B cell (primary cell): Measurements from ENCODE around the gene SMIM45.

Experiments used
- CTCF ChIP-seq: fragments of 200-600 bp; IDR thresholded peaks from one replicate; pipeline ENCODE4 v1.8.0; 2022; ENCODE audit warnings: antibody characterized with exemption, mild to moderate bottlenecking
- EZH2 ChIP-seq: IDR thresholded peaks from 2 replicates; pipeline ENCODE4 v1.6.1; 2012; ENCODE audit warnings: borderline replicate concordance, low read depth, mild to moderate bottlenecking, moderate library complexity, low read length; ENCODE audit not compliant: insufficient read depth, poor library complexity, severe bottlenecking

- no peak for TF ChIP-seq CTCF
- no peak for TF ChIP-seq EZH2
Observed at GRCh38 chr22:41939981-41940831, 11.7 kb upstream of the SMIM45 start.
